A549 (cell line): ENCODE measurements around the gene IFT80.

ENCODE experiments used
- CEBPB ChIP-seq, 2 experiments: fragments of >200 bp in 1 of 2; sonication (Bioruptor Twin) in 1 of 2; formaldehyde crosslinking in 1 of 2; IDR thresholded peaks; 2 replicates each; pipeline ENCODE4 v1.6.1; 2012 to 2016
- CTCF ChIP-seq: fragments of >200 bp; sonication (Bioruptor Twin); formaldehyde crosslinking; IDR thresholded peaks from 3 replicates; pipeline ENCODE4 v1.5.1; 2016
- EHF ChIP-seq: fragments of 250-450 bp; sonication (Bioruptor Pico); IDR thresholded peaks from 2 replicates; pipeline ENCODE4 v1.5.0; 2020; ENCODE audit warnings: mild to moderate bottlenecking
- ELK1 ChIP-seq: fragments of 150-350 bp; IDR thresholded peaks from 2 replicates; pipeline ENCODE4 v1.6.1; 2014; ENCODE audit warnings: low read depth, mild to moderate bottlenecking, low read length
- EP300 ChIP-seq, 2 experiments: fragments of >200 bp; sonication (Bioruptor Twin); formaldehyde crosslinking; IDR thresholded peaks; 2 replicates in 1 of 2; 3 replicates in 1 of 2; pipeline ENCODE4 v1.6.1; 2016 to 2017
- FOXS1 ChIP-seq: fragments of 250-450 bp; sonication (Bioruptor Pico); IDR thresholded peaks from 2 replicates; pipeline ENCODE4 v1.5.0; 2020; ENCODE audit warnings: mild to moderate bottlenecking, moderate library complexity
- JUN ChIP-seq, 2 experiments: fragments of >200 bp; sonication (Bioruptor Twin); formaldehyde crosslinking; IDR thresholded peaks; 2 replicates in 1 of 2; 3 replicates in 1 of 2; pipeline ENCODE4 v1.6.1; 2016 to 2017
- MYC ChIP-seq: IDR thresholded peaks from 2 replicates; pipeline ENCODE4 v1.6.1; 2012; ENCODE audit warnings: mild to moderate bottlenecking, inconsistent platforms, low read length, improper control_type of control experiment, borderline replicate concordance
- PBX3 ChIP-seq: IDR thresholded peaks from 2 replicates; pipeline ENCODE4 v1.6.1; 2012
- POLR2A ChIP-seq: IDR thresholded peaks from 2 replicates; pipeline ENCODE4 v1.6.1; 2012; ENCODE audit warnings: mild to moderate bottlenecking, low read length
- RARB ChIP-seq: fragments of 250-450 bp; sonication (Bioruptor Pico); IDR thresholded peaks from 2 replicates; pipeline ENCODE4 v1.8.0; 2021; ENCODE audit warnings: mild to moderate bottlenecking, moderate library complexity
- RCOR1 ChIP-seq: fragments of 150-350 bp; IDR thresholded peaks from 2 replicates; pipeline ENCODE4 v1.6.1; 2014; ENCODE audit warnings: antibody characterized with exemption, low read length, low read depth
- ZNF302 ChIP-seq: fragments of 250-450 bp; sonication (Bioruptor Pico); IDR thresholded peaks from 2 replicates; pipeline ENCODE4 v1.9.0; 2021; ENCODE audit warnings: inconsistent platforms, mild to moderate bottlenecking, moderate library complexity

- TF ChIP-seq PBX3 = no peak
- TF ChIP-seq RARB (CRISPR knock-in tag) = no peak
- TF ChIP-seq CTCF = no peak
- TF ChIP-seq EP300 (IDR thresholded peaks at IDR 0.05) = no peak
- TF ChIP-seq EHF (CRISPR knock-in tag) = no peak
- no peak for TF ChIP-seq MYC
- TF ChIP-seq RCOR1 = no peak
- TF ChIP-seq ZNF302 = no peak
- TF ChIP-seq ELK1 = no peak
- TF ChIP-seq POLR2A = no peak
- TF ChIP-seq CEBPB (IDR thresholded peaks at IDR 0.05) = no peak
- TF ChIP-seq FOXS1 (CRISPR knock-in tag) = no peak
- no peak for TF ChIP-seq JUN (IDR thresholded peaks at IDR 0.05)
Observed at GRCh38 chr3:160368804-160369203, 30.2 kb downstream of the IFT80 start.
